Esophagus muscularis mucosa (tissue), 3 donors: Measurements from ENCODE around the gene NUP160.

ENCODE experiments used
- CTCF ChIP-seq, 3 experiments: fragments of 200-600 bp in 2 of 3; fragments of 450-650 bp in 1 of 3; sonication (generic) in 2 of 3; IDR thresholded peaks; one replicate each; pipeline ENCODE4 v1.5.1; 2017 to 2019; ENCODE audit warnings: antibody characterized with exemption in 3 of 3, mild to moderate bottlenecking in 2 of 3, moderate library complexity in 1 of 3
- POLR2AphosphoS5 ChIP-seq, 2 donors: sonication (generic); formaldehyde crosslinking; IDR thresholded peaks; one replicate each; pipeline ENCODE4 v1.6.1; 2017; ENCODE audit warnings: antibody characterized with exemption in 2 of 2

GRCh38 chr11:47765086-47765485, 83.1 kb downstream of the NUP160 start:
- TF ChIP-seq POLR2AphosphoS5 (IDR thresholded peaks at IDR 0.05) (no peak), CTCF (IDR thresholded peaks at IDR 0.05) (no peak)
